GM04504 (cell line): ENCODE measurements around the gene KRT20.
"Not testable (repeated sequence)": the region's sequence is repeated elsewhere in the genome, so short reads cannot be mapped to it uniquely, and the experiment has no call there.

Experiments used
- DNase-seq: peaks from one replicate; pipeline ENCODE4 v3.0.0-alpha.2; 2012; ENCODE audit warnings: low read depth

The KRT20 gene

DNA sequence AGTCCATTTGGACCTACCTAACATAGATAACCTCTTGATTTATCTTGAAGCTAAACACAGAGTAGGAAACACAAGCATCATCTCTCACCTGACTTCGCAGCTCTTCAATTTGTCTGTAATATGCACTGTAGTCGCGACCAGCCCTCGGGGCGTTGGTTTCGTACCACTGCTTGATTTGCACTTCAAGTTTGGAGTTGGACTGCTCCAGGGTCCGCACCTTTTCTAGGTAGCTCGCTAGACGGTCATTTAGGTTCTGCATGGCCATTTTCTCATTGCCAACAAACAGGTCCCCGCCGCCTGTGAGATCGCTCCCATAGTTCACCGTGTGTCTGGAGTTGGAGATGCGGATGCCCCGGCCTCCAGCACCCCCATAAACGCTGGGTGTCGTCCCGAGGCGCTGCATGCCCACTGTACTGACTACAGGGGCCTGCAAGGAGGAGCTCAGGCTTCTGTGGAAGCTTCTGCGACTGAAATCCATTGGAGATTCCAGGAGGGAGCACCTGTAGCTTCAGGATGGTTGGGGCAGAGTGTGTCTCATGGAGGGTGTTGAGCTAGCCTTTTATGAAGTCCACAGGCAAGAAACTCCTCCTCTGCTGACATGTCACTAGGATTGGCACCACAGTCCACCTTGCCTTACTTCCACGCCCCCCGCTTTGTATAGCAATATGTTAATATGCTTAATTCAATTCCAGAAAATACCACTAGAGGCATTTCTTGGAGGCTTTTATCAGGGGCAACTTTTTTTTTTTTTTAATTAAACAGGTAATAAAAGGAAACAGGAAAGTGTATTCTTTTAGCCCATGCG lies at the start of gene KRT20:
Gene KRT20, minus strand, starts transcription at position 535 of the 805 bp plus-strand sequence. Its CDS starts 57 bp downstream, at position 478.
- no peak for DNase-seq

DNA sequence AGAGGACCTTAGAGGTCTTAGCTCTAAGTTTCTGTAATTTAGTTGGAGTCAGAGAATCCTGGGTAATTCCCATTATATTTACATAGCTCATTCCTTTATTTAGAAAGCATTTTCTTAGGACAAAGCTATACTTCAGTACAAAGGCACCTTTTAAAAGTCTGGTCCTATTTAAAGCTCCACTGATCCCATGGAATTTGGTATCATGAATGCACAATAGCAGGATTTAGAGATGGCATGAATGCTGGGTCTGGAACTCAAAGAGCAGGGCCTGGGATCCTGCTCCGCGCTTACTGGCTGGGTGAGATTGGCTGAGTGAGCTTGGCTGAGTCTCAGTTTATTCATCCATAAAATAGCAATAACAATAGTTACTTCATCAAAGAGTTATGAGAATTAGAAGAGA lies 47.6 kb upstream of the KRT20 start:
- no peak for DNase-seq

DNA sequence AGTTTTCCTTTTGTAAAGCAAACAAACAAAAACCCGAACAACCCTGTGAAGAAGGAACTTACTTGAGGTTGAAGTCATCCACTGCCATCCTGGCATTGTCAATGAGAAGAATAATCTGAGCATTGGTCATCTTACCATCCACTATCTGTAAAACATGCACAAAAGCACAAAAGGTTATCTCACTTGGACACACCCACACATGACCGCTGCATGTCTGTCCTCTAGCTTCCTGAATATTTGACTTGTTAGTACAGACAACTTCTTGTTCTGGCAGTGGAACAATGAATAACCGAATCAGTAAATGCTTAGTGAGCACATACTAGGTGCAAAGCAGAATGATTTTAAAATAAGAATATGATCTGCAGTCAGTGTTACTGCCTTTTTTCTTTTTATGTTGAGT lies 46.3 kb upstream of the KRT20 start:
- no peak for DNase-seq

- DNase-seq = no peak
Measured at GRCh38 chr17:40926341-40926740, 41.3 kb upstream of the KRT20 start.

GRCh38 chr17:40922239-40922638 lies 37.2 kb upstream of the KRT20 start:
- DNase-seq = peak; percentile 82

- DNase-seq = no peak
Measured at GRCh38 chr17:40921026-40921425, 36.0 kb upstream of the KRT20 start.

DNA sequence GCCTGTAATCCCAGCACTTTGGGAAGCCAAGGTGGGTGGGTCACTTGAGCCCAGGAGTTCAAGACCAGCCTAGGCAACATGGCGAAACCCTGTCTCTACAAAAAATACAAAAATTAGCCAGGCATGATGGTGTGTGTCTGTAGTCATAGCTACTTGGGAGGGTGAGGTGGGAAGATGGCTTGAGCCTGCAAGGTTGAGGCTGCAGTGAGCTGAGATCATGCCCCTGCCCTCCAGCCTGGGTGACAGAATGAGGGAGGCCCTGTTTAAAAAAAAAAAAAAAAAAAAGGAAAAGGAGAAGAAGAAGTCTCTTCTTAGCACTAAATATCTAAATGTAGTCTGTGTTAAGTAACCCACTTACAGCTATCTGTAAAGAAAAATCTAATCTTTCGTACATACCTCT lies 32.1 kb upstream of the KRT20 start:
- not testable (repeated sequence) for DNase-seq

DNA sequence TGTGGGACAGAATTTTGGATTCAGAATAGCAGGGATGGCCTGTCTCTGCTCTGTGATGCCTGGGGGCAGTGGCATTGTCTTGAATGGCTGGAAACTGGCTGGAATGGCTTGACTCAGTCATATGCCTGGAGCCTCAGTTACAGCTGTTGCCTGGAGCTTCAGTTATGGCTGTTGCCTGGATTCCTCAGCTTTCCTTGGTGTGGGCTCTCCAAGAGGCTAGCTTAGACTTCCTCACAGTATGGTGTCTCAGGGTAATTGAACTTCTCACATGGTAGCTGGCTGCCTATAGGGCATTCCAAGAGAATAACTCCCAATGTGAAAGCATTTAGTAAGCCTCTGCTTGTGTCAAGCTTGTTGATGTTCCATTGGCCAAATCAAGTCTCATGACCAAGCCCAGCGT lies 31.3 kb upstream of the KRT20 start:
- no peak for DNase-seq

DNA sequence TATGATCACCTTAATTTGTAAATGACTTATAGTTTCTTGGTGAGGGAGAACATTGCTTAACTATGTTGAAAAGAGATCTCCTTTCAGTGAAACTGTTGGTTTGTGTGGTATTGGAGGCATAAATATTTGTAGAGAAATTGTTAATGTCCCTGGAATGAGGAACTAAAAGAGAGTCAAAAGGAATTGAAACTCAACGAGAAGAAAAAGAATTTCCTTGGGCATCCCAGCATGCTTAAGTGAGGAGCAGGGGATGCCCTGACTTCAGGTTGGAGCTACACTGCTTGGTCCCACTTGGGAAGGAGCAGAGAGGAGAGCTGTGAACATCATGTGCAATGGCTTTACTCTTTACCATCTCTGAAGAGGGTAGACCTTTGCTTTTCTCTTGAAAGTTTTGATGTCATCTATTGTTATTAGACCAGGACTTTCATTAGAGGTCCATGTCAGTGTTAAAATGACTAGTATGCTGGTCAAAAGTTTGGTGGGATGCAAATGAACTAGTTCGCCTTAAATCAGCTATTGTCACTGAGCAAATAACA lies 30.7 kb upstream of the KRT20 start:
- peak; percentile 30 for DNase-seq

DNA sequence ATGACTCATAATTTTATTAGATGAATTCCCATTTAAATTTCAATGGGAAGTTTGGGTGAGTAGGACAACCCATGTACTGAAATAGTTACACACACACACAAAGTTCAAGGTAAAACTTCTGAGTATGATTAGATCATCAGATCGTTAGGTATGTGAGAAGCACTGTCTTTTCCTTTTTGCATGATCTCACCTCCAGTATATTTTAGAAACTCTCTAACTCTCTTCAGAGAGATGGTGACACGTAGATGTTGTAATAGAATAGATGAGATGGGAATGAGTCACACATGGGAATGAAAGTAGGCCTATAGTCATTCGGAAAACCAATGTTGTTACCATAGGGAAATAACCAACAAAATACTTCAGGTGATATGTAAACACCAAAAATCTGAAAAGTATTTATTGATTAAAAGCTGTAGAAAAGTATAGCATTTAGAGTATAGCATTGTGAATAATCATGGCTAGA lies 30.2 kb upstream of the KRT20 start:
- DNase-seq = peak; percentile 85

GRCh38 chr17:40914075-40914855 lies 29.2 kb upstream of the KRT20 start:
- DNase-seq = no peak

DNA sequence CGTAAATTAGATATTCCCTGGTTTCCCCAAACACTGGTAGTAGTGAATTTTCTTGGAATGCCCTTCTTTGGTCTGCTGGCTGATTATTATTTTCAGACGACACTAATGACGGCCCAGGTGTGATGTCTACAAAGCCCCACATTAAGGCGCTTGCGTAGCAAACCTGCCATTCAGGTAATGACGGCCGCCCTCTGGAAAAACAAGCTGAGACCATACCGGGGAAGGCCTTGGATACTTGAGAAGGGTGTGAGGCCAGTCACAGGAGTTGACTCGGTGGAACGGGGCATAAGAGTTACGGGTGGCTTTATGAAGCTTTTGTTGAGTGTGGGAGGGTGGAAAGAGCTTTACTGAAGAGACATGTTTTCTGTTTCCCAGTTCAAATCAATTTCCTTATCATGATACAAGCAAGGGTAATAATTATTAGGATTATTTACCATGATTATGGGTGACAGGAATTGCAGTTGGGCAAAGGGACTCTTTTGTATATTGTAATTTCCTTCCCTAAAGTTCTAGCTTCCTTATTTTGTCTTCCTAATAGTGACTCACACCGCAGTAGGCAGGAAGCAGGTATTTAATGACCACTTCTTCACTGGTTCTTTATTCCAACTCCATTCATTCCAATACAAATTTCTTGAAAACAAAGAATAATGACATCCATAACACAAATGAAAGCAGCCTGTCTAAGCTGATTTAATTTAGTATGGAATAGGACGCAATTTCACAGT lies 27.6 kb upstream of the KRT20 start:
- no peak for DNase-seq

DNA sequence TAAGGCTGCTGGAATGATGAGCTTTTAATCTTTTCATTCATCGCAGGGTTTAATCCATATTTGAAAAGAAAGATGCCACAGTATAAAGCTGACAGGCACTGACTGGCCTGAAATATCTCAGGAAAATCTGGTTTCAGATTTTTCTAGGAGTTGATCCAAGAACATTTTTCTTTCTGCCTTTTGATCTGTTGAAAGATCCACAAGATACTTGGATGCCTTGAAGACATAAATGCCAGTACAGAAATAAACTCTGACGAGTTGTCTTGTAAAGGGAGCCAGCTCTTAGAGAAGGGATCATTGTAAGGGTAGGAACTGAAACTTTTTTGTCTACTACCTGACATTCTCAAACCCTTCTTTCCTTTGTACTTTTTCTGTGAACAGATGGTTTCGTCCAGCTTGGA lies 25.4 kb upstream of the KRT20 start:
- DNase-seq = peak; percentile 87

- DNase-seq = peak; percentile 76
Measured at GRCh38 chr17:40909755-40910154, 24.7 kb upstream of the KRT20 start.

- peak; percentile 93 for DNase-seq
Measured at GRCh38 chr17:40909351-40909750, 24.3 kb upstream of the KRT20 start.

DNA sequence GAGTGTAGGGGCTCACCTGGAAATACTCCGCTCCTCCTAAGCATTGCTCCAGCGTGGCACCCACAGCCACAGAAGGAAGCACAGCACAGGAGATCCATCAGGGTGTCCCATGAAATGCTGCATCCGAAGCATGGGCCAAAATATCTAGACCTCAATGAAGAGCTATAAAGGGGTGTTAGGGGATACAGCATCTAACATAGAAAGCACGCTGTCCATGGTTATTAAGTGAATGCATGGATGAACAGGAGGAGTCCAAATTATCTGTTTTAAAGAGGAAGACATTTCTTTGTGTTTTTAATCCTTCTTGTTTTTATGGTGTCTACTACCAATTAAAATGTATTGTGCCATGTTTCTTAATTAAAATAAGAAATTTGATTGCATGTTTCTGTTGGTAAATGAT lies 21.6 kb upstream of the KRT20 start:
- no peak for DNase-seq

GRCh38 chr17:40905370-40905769 lies 20.3 kb upstream of the KRT20 start:
- no peak for DNase-seq

GRCh38 chr17:40903129-40903847 lies 18.2 kb upstream of the KRT20 start:
- DNase-seq = peak; percentile 32

GRCh38 chr17:40902498-40902897 lies 17.5 kb upstream of the KRT20 start:
- DNase-seq = no peak

GRCh38 chr17:40901981-40902474 lies 17.0 kb upstream of the KRT20 start:
- peak; percentile 54 for DNase-seq

DNA sequence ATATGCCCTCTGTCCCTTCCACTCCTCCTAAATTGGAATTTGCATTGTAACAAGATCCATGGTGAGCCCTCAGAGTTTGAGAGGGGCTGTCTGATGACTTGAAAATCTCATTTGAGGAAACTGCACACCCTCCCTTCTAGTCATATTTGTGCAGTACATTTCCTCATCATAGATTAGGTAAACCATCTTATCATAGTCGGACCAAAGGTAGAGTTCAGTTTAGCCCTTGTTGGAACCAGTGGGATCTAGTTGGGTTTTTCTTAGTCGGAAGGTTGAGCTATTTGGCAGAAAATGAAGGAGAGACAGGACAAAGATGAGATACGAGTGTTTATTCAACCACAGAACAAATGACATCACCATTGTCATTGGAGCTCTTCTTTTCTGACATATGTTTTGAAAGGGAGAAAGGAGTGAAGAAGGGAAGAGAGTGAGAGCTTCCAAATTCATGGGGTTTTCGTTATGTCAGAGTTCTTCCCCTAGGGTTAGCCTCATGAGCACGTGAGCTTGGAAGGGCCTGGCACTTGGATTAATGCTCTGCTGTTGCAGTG lies 15.8 kb upstream of the KRT20 start:
- DNase-seq = no peak
